ENCODE results near the gene MRGPRD. TPM values are rescaled to one million over a fixed set of nuclear protein-coding genes. Genes with fewer than 3 reads are reported as not detected.

MRGPRD gene
- not detected for total RNA-seq

DNA sequence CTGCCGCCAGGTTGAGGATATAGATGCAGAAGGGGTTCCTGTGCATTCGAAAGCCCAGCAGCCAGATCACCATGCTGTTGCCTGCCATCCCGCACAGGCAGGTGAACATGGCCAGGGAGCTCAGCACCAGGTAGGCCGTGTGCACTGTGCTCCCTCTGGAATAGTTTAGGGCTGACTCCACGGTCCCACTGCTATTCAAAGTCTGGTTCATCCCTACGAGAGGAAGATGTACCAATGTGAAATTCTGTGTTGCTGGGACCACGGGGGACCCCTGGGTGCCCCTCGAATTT lies at the start of gene MRGPRD:
Gene MRGPRD (minus strand): TSS at position 211 of the 290 bp plus-strand sequence. CDS start 0 bp downstream, at position 211.
- no peak for DNase-seq (ENCODE audit: low spot score)

GRCh38 chr11:69030301-69030700 lies 49.5 kb upstream of the MRGPRD start:
- no peak for DNase-seq (ENCODE audit: low spot score)

DNA sequence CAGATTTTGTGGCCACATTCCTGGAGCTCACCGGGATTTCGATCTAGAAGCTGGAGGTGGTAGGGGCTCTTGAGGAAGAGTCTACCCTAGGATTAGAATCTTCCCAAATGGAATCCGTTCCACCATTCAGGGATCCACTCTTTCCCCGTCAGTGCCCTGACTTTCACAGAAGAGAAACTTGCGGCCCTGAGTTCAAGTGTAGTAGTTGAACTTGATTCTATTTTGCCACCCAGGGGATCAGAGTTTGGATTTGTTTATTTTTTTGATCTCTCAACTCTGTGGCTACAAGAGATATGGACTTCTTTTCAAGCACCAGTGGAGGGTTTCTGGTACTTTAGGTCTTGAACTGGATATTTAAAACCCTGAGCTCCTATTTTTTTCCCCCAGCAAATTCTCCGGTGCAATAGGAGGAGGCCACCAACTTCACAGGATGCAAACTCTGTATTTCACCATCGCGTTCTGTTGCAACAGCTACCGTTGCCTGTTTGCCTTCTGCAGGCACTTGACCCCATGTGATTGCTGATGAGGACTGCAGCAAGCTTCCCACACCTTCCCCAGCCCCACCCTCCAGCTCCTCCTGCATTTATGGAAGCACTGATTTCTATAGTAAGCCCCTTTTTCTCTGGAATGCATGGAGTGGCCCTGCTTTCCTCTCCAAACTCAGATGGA lies 47.1 kb upstream of the MRGPRD start:
- DNase-seq (ENCODE audit: low spot score): no peak

DNA sequence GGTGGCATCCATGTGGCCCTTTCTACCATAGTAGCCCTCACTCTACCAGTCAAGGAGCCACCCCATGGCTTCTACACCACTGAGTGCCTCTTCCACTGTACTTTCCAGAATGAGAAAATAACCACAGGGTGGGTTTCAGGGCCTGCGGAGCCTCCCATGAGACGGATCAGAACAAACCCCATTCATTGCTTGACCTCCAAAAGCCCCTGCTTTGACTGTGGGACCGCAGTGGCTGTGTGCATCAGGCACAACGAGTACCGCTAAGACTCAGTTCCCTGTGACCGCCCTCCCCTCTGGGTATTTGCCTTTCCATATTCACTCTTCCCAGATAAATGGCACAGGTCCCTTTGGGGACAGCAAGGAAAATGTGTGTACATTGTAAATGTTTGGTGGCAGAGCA lies 43.7 kb upstream of the MRGPRD start:
- DNase-seq (ENCODE audit: low spot score): no peak

DNA sequence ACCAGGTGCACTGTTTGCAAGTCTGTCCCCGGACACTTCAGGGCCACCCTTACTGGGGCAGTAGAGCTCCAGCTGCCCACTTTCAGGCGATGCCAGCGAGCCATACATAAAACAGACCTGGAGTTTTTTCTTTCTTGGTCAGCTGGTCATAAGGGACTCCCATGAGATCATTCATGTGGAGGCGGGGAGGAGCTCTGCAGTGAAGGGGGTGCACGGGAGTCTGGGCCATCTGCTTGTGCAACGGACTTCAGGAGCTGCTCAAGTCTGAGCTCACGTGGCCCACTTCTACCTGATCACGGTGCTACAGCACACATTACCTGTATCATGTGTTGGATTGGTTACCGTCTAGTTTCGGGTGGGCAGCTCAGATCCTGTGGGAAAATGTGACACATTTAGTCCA lies 41.5 kb upstream of the MRGPRD start:
- DNase-seq (ENCODE audit: low spot score): no peak

DNA sequence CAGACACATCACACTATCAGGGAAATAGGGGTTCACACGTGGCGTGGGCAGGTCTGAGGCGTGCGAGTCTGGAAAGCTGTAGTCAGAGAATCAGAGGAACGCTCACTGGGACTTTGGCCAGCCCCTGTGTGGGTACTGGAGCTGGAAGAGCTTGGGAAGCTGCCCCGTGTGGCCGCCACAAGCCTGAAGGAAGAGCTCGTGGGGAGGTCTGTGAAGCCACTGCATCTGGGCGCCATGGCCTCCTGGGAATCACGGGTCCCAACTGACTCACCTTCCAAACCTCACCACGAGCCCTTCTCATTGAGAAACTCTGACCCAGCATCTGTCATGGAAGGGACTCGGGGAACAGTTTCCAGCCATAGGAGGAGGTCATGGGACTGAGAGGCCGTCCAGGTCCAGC lies 38.1 kb upstream of the MRGPRD start:
- peak; percentile 52 for DNase-seq (ENCODE audit: low spot score)

- DNase-seq (ENCODE audit: low spot score): no peak
These were observed 37.2 kb upstream of the MRGPRD start for GRCh38 chr11:69017951-69018350.

DNA sequence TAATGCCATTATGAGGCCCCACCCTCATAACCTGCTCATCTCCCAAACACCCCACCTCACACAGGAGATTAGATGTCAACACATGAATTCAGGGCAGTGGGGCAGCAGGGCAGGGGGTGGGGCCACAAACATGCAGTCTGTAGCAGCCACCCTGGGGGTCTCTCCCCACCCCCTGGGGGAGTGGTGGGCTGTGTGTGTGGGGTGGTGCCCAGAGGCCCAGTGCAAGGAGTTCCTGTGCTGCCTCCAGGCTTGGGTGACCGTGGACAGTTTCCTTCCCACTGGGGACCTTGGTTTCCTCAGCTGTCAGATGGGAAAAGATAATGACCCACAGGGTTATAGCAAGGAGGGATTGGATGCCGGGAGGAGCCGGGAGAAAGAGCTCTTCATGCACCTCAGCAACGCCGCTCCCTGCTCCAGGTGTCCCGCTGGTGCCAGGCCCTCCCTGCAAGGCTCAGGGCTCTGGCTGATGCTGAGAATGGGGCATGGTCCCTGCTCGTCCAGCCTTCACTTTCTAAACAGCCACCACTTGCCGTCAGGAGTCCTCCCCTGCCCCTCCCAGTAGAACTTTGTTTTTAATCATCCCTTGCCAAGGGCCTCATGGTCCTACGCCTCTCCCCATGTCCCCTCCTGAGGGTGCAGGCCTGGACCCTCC lies 34.2 kb upstream of the MRGPRD start:
- DNase-seq (ENCODE audit: low spot score): no peak

GRCh38 chr11:69014084-69014851 lies 33.5 kb upstream of the MRGPRD start:
- peak; percentile 66 for DNase-seq (ENCODE audit: low spot score)

GRCh38 chr11:69013009-69013951 lies 32.5 kb upstream of the MRGPRD start, which contains the start of gene MRGPRF:
MRGPRF (minus strand) TSS chr11:69013246; CDS start chr11:69009901, 3,345 bp downstream.
- peak; percentile 90 for DNase-seq (ENCODE audit: low spot score)

DNA sequence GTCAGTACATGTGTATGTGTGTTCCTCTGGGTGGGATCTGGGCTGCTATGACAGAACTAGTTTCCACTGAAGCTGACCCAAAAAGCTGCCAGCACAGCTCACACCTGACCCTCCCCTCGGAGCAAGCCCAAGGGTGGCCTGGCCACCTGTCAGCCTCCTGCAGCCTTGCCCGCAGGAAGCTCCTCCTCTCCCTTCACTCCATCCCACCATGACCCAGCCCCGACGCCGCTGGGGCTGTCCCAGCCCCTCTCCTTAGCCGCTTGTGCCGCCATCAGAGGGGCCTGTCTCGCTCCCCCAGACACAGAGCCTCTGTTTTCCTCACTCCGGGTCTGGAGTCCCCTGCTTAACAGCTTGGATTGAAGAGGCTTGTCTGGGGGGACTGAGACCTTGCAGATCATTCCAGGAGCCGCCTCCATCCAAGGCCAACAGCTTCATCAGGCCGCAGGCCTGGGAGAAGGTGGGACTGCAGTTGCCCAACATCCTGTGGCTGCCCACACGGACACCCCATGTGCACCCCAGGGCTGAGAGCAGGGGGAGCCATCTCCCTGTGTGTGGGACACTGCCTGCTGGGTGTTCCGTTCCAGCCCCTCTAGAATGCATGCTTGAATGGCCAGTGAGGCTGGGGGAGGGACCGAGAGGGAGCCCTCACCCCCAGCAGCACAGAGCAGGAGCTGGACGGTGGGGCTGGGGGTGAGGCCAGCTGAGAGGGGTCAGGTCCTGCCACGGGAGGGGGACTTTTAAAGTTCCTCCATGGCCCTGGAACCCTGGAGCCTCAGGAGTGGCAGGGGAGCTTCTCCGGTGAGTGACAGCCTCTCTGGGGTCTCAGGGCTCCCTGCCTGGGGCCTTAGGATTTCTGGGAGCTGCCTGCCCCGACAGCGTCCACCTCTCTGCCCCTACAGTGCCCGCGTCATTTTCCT lies 31.6 kb upstream of the MRGPRD start:
- no peak for DNase-seq (ENCODE audit: low spot score)

- no peak for DNase-seq (ENCODE audit: low spot score)
These were observed 30.9 kb upstream of the MRGPRD start for GRCh38 chr11:69011624-69012091.

GRCh38 chr11:69010964-69011623 lies 30.3 kb upstream of the MRGPRD start:
- DNase-seq (ENCODE audit: low spot score): peak; percentile 83

DNA sequence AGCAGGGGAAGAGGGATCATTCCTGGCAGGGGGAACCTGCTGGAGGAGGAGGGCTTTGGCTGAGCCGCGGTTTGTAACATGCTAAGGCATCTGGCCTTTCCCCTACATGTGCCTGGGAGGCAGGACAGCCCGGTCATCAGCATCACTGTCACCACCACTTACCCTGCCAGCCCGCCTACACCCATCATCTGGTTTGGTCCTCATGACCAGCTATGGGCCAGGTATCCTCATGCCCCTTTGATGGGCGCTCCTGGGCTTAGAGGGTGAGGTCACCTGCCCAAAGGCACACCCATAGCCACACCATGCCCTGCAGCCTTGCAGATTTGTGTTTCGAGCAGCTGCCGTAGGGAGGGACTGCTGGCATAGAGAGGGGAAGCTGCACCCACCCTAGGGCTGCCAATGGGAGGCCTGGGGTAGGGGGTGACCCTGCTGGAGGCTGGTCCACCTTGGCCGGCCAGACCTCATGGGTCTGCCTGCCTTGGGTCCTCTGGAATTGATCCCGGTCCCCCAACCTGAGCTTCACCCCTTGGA lies 29.6 kb upstream of the MRGPRD start:
- no peak for DNase-seq (ENCODE audit: low spot score)

- no peak for DNase-seq (ENCODE audit: low spot score)
These were observed 28.8 kb upstream of the MRGPRD start for GRCh38 chr11:69009441-69010211.

GRCh38 chr11:69008737-69009440 lies 28.1 kb upstream of the MRGPRD start:
- peak; percentile 91 for DNase-seq (ENCODE audit: low spot score)

DNA sequence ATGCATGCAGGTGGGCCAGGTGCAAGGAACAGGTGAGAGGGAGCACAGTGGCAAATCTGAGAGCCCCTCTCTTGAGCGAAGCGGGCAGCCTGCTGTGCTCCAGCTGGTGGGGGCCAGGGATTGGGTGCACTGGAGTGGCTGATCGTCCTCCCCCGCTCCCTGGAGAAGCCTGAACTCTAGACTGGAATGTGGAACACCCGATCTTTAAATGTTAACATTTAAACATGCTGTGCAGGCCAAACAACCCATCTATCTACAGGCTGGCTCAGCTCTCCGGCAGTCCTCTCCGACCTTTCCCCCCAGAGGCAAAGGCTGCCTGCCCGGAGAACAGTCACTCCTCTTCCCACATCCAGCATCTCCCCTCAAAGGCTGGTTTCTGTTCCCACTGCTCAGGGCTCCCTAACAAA lies 27.2 kb upstream of the MRGPRD start:
- peak; percentile 66 for DNase-seq (ENCODE audit: low spot score)

DNA sequence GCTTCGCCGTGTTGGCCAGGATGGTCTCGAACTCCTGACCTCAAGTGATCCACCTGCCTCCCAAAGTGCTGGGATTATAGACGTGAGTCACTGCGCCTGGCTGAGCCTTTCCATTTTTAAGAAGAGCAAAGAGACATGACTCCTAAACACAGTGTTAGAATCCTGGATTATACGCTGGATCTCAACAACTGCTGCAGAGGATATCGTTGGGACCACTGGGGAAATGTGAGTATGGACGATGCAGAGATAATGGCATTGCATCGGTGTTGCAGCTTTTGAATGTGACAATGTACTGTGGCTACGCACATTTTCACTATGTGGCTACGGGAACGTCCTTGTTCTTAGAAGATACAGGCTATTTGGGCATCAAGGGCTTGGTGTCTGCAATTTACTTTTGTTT lies 26.0 kb upstream of the MRGPRD start:
- no peak for DNase-seq (ENCODE audit: low spot score)
